Osteoblast (primary cell): ENCODE measurements around the gene TMEM139. TPM values are rescaled to one million over a fixed set of nuclear protein-coding genes. Genes with fewer than 3 reads are reported as not detected.

Source experiments
- DNase-seq: peaks from one replicate; pipeline ENCODE4 v3.0.0; 2011; ENCODE audit warnings: low spot score, mixed read lengths; ENCODE audit not compliant: insufficient read length; ENCODE audit errors: missing footprints
- H2AFZ ChIP-seq: 2 replicates; pipeline ENCODE4 v1.6.0; 2011; ENCODE audit warnings: mild to moderate bottlenecking, low read length
- H3K27ac ChIP-seq: 2 replicates; pipeline ENCODE4 v1.5.1; 2011; ENCODE audit warnings: mild to moderate bottlenecking, low read depth, low read length, moderate library complexity
- H3K27me3 ChIP-seq: 2 replicates; pipeline ENCODE4 v1.6.0; 2012; ENCODE audit warnings: mild to moderate bottlenecking, control low read depth, inconsistent platforms, low read length, moderate library complexity; ENCODE audit not compliant: insufficient read depth
- H3K36me3 ChIP-seq: 2 replicates; pipeline ENCODE4 v1.5.1; 2011; ENCODE audit warnings: mild to moderate bottlenecking, low read length, control low read depth, moderate library complexity; ENCODE audit not compliant: insufficient read depth
- H3K4me1 ChIP-seq: 2 replicates; pipeline ENCODE4 v1.5.1; 2011; ENCODE audit warnings: mild to moderate bottlenecking, low read length, control low read depth, moderate library complexity; ENCODE audit not compliant: insufficient read depth
- H3K4me2 ChIP-seq: 2 replicates; pipeline ENCODE4 v1.6.0; 2011; ENCODE audit warnings: mild to moderate bottlenecking, low read length; ENCODE audit not compliant: insufficient read depth
- H3K4me3 ChIP-seq: fragments of 200-600 bp; sonication (generic); 3 replicates; pipeline ENCODE4 v1.5.1; 2012; ENCODE audit warnings: mild to moderate bottlenecking, low read length, inconsistent platforms; ENCODE audit not compliant: insufficient read depth
- H3K79me2 ChIP-seq: 2 replicates; pipeline ENCODE4 v1.6.0; 2012; ENCODE audit warnings: mild to moderate bottlenecking, low read length, control low read depth, inconsistent platforms; ENCODE audit not compliant: insufficient read depth
- H3K9me3 ChIP-seq: 2 replicates; pipeline ENCODE4 v1.5.1; 2011; ENCODE audit warnings: low read depth, low read length, control low read depth
- H4K20me1 ChIP-seq: 2 replicates; pipeline ENCODE4 v1.6.0; 2012; ENCODE audit warnings: mild to moderate bottlenecking, low read length, control low read depth; ENCODE audit not compliant: insufficient read depth
- total RNA-seq: library from RNA; depleted of rRNA; stranded (reverse); fragments of >200 nt; gene quantifications from 2 replicates; pipeline ENCODE4 v1.2.3, GENCODE V29; 2012
- TF ChIP-seq, protein P1 (sequence below): IDR thresholded peaks from 2 replicates; pipeline ENCODE4 v1.5.1; 2011; ENCODE audit warnings: mild to moderate bottlenecking, low read depth, low read length, moderate library complexity; ENCODE audit errors: extremely low read depth

TMEM139 gene
- total RNA-seq, 1 donor: not detected

DNA sequence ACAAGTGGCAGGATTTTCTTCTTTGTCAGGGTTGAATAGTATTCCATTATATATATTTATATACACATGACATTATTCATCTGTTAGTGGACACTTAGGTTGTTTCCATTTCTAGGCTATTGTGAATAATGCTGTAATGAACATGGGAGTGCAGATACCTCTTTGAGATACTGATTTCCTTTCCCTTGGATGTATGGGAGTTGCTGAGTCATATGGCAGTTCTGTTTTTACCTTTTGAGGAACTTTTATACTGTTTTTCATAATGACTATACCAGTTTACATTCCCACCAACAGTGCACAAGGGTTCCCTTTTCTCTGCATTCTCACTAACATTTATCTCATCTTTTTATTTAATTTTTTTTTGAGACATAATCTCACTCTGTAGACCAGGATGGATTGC lies 29.4 kb downstream of the TMEM139 start:
- DNase-seq: no peak
- H3K27me3 ChIP-seq: no peaks in the 10 kb centered on the region
- H3K36me3 ChIP-seq: no peaks in the 10 kb centered on the region
- H3K4me1 ChIP-seq: peaks cover 9% of the 10 kb centered on the region
- H3K79me2 ChIP-seq: no peaks in the 10 kb centered on the region
- H2AFZ ChIP-seq: no peak overlapping the region
- H3K4me2 ChIP-seq: no peak overlapping the region
- no peaks in the 10 kb centered on the region for H3K9me3 ChIP-seq
- no peaks in the 10 kb centered on the region for H4K20me1 ChIP-seq
- TF ChIP-seq, protein P1, sequence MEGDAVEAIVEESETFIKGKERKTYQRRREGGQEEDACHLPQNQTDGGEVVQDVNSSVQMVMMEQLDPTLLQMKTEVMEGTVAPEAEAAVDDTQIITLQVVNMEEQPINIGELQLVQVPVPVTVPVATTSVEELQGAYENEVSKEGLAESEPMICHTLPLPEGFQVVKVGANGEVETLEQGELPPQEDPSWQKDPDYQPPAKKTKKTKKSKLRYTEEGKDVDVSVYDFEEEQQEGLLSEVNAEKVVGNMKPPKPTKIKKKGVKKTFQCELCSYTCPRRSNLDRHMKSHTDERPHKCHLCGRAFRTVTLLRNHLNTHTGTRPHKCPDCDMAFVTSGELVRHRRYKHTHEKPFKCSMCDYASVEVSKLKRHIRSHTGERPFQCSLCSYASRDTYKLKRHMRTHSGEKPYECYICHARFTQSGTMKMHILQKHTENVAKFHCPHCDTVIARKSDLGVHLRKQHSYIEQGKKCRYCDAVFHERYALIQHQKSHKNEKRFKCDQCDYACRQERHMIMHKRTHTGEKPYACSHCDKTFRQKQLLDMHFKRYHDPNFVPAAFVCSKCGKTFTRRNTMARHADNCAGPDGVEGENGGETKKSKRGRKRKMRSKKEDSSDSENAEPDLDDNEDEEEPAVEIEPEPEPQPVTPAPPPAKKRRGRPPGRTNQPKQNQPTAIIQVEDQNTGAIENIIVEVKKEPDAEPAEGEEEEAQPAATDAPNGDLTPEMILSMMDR: no peak
- no peak overlapping the region for H3K4me3 ChIP-seq
- H3K27ac ChIP-seq: no peak overlapping the region

DNA sequence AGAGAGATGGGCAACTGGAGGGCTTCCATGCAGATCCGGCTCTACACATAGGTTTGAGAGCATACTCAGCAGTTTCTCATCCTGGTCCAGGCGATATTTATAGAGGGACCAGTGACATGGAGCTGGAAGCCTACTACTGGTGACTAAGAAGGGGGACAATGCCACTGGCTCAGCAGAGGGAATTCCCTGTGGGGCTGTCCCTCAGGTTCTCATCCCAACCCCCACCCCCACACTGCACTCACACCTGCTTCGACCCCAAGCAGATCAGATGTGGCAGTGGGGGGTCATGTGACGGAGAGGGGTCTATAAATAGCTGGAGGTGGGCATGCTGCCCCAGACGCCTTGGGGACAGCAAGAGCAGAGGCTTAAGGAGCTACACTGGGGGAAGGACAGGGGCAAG lies 31.0 kb downstream of the TMEM139 start, which contains the start of gene CLCN1:
Gene CLCN1 (plus strand): TSS at position 336 of the 400 bp plus-strand sequence. CDS start 102 bp downstream, outside the sequence.
- TF ChIP-seq, protein P1: no peak
- Histone ChIP-seq H3K36me3 (no peaks in the 10 kb centered on the region), H3K4me3 (no peak within 1 kb of the TSS), H4K20me1 (no peaks in the 10 kb centered on the region), H3K4me2 (no peak within 1 kb of the TSS), H3K9me3 (no peaks in the 10 kb centered on the region), H3K79me2 (no peaks in the 10 kb centered on the region), H3K27ac (no peak within 1 kb of the TSS), H3K27me3 (no peaks in the 10 kb centered on the region), H3K4me1 (peaks cover 12% of the 10 kb centered on the region), H2AFZ (no peak within 1 kb of the TSS)
- no peak for DNase-seq

DNA sequence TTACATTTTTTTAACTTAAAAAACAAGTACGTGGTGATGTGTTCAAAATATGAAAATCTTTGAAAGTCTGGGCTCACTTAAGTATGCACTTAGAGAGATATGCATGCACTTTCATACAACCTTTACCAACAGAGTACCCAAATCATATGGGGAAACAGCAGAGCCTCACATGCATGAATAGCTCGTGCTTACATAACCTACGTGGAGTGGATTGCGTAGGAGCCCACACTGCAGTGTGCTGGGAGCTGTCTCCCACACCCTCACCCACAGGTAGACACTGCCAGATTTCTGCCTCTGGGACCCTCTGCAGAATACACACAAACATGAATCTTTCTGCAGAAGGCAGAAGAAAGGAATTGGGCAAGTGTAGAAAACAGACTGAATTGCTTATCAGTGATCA lies 31.7 kb downstream of the TMEM139 start:
- Histone ChIP-seq H3K79me2 (no peaks in the 10 kb centered on the region), H2AFZ (no peak overlapping the region), H3K27ac (no peak overlapping the region), H3K4me3 (no peak overlapping the region), H3K4me1 (peaks cover 12% of the 10 kb centered on the region), H3K4me2 (no peak overlapping the region), H3K36me3 (no peaks in the 10 kb centered on the region), H3K9me3 (no peaks in the 10 kb centered on the region), H4K20me1 (no peaks in the 10 kb centered on the region), H3K27me3 (no peaks in the 10 kb centered on the region)
- DNase-seq: no peak
- TF ChIP-seq, protein P1: no peak

DNA sequence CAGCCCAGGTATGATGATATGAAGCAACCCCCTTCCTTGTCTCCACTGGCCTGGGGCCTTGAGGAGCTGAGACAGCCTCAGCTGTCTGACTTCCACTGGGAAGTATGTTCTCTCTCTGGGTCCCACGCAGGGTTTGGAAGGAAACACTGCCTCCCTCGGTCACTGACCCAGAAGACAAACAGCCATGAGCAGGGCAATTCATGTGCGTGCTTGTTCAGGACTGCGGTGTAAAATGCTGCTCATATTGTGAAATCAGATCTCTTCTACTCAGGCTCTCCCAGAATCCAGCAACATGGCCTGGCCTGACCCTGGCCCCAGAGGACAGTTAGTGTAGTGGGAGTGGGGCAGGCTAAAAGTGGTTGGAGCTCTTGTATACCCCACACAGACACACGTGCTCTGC lies 33.9 kb downstream of the TMEM139 start:
- no peaks in the 10 kb centered on the region for H4K20me1 ChIP-seq
- H3K9me3 ChIP-seq: no peaks in the 10 kb centered on the region
- peaks cover 12% of the 10 kb centered on the region for H3K4me1 ChIP-seq
- DNase-seq: peak; percentile 89
- peak overlapping the region; percentile 23 for H3K4me2 ChIP-seq
- H3K79me2 ChIP-seq: no peaks in the 10 kb centered on the region
- H3K36me3 ChIP-seq: no peaks in the 10 kb centered on the region
- H3K27ac ChIP-seq: peak overlapping the region; percentile 74
- TF ChIP-seq, protein P1: peak; percentile 46
- H2AFZ ChIP-seq: peak overlapping the region; percentile 47
- no peak overlapping the region for H3K4me3 ChIP-seq
- no peaks in the 10 kb centered on the region for H3K27me3 ChIP-seq
